Measurements from ENCODE around the gene LBH.

Gene LBH

GRCh38 chr2:30217644-30218337 lies 13.5 kb upstream of the LBH start:
- no peak for DNase-seq

- DNase-seq, result no peak
These were observed 13.0 kb upstream of the LBH start for GRCh38 chr2:30218338-30218713.

- no peak for DNase-seq
These were observed 12.5 kb upstream of the LBH start for GRCh38 chr2:30218814-30219213.

GRCh38 chr2:30219886-30220875 lies 11.2 kb upstream of the LBH start:
- DNase-seq, result no peak

GRCh38 chr2:30221531-30221930 lies 9.8 kb upstream of the LBH start:
- no peak for DNase-seq

- DNase-seq, result no peak
These were observed 9.3 kb upstream of the LBH start for GRCh38 chr2:30222031-30222430.

- no peak for DNase-seq
These were observed 8.5 kb upstream of the LBH start for GRCh38 chr2:30222636-30223360.

- no peak for DNase-seq
These were observed 7.9 kb upstream of the LBH start for GRCh38 chr2:30223413-30223874.

GRCh38 chr2:30224151-30224550 lies 7.2 kb upstream of the LBH start:
- DNase-seq, result peak; percentile 79

GRCh38 chr2:30225131-30225762 lies 6.1 kb upstream of the LBH start:
- DNase-seq, result peak; percentile 77

- DNase-seq, result no peak
These were observed 4.9 kb upstream of the LBH start for GRCh38 chr2:30226144-30227032.

- DNase-seq, result no peak
These were observed 1.7 kb upstream of the LBH start for GRCh38 chr2:30229596-30229995.

- peak; percentile 32 for DNase-seq
These were observed 680 bp upstream of the LBH start for GRCh38 chr2:30230497-30231211.

GRCh38 chr2:30231996-30232800 lies 864 bp downstream of the LBH start:
- peak; percentile 73 for DNase-seq

- peak; percentile 43 for DNase-seq
These were observed 1.4 kb downstream of the LBH start for GRCh38 chr2:30232801-30233130.

- peak; percentile 73 for DNase-seq
These were observed 2.1 kb downstream of the LBH start for GRCh38 chr2:30233271-30234009.

- peak; percentile 25 for DNase-seq
These were observed 3.0 kb downstream of the LBH start for GRCh38 chr2:30234180-30234971.

GRCh38 chr2:30235008-30235655 lies 3.8 kb downstream of the LBH start:
- DNase-seq, result no peak
